T-helper 2 cell treated with Interferon-gamma antibody and Interleukin-4, amounts not matched to agents 100 ng/mL and 5 ng/mL, for 36 hours (primary cell): ENCODE data around the gene PNMT. TPM values are rescaled to one million over a fixed set of nuclear protein-coding genes. Genes with fewer than 3 reads are reported as not detected.
"Not testable (repeated sequence)": the region's sequence is repeated elsewhere in the genome, so short reads cannot be mapped to it uniquely, and the experiment has no call there.

ENCODE experiments used
- intact Hi-C: fragments of 100-400 bp; cut with micrococcal nuclease; formaldehyde crosslinking; loops from one replicate; pipeline ENCODE4 v1.15.1; 2023
- total RNA-seq: library from RNA; stranded (reverse); gene quantifications from 2 replicates; pipeline ENCODE4 v1.2.3, GENCODE V29; 2022

Gene PNMT
- total RNA-seq, 1 donor from 2014 or later = not detected

- intact Hi-C loops = no loop called here
These were observed 36.7 kb downstream of the PNMT start for GRCh38 chr17:39704821-39705551.

- intact Hi-C loops = no loop called here
These were observed 37.6 kb downstream of the PNMT start for GRCh38 chr17:39705786-39706348.

- intact Hi-C loops = no loop called here
These were observed 38.1 kb downstream of the PNMT start for GRCh38 chr17:39706383-39706782.

GRCh38 chr17:39706921-39707337 is 38.7 kb downstream of the PNMT start:
- intact Hi-C loops = no loop called here

GRCh38 chr17:39709319-39709997 is 41.2 kb downstream of the PNMT start:
- intact Hi-C loops = no loop called here

GRCh38 chr17:39709998-39710964 is 42.0 kb downstream of the PNMT start:
- intact Hi-C loops = no loop called here

GRCh38 chr17:39711071-39711470 is 42.8 kb downstream of the PNMT start:
- intact Hi-C loops = not testable (repeated sequence)

GRCh38 chr17:39711851-39712250 is 43.6 kb downstream of the PNMT start:
- intact Hi-C loops = no loop called here

- intact Hi-C loops = no loop called here
These were observed 46.0 kb downstream of the PNMT start for GRCh38 chr17:39714234-39714633.

- intact Hi-C loops = no loop called here
These were observed 47.3 kb downstream of the PNMT start for GRCh38 chr17:39715375-39716072.

GRCh38 chr17:39716073-39716818 is 48.0 kb downstream of the PNMT start:
- intact Hi-C loops = no loop called here

- intact Hi-C loops = no loop called here
These were observed 48.8 kb downstream of the PNMT start for GRCh38 chr17:39716879-39717536.

GRCh38 chr17:39717660-39718059 is 49.4 kb downstream of the PNMT start:
- intact Hi-C loops = no loop called here

GRCh38 chr17:39719563-39720355 is 51.5 kb downstream of the PNMT start:
- intact Hi-C loops = no loop called here

Other genes starting within 250 kb of the PNMT start
- gene MED1, start 217.2 kb upstream of the PNMT start, total RNA-seq = 57.6 and 60.4 TPM in 2 replicates
- 89.9 and 92.3 TPM in 2 replicates for gene CDK12, start 207.0 kb upstream of the PNMT start, total RNA-seq
- gene NEUROD2, start 60.5 kb upstream of the PNMT start, total RNA-seq = not detected in 2 replicates
- not detected in 2 replicates for gene PPP1R1B, start 41.5 kb upstream of the PNMT start, total RNA-seq
- gene STARD3, start 31.3 kb upstream of the PNMT start, total RNA-seq = 59.3 and 64.4 TPM in 2 replicates
- 1.7 and 1.9 TPM in 2 replicates for gene TCAP, start 3.1 kb upstream of the PNMT start, total RNA-seq
- 21.6 and 25.5 TPM in 2 replicates for gene PGAP3, start 19.6 kb downstream of the PNMT start, total RNA-seq
- gene ERBB2, start 31.6 kb downstream of the PNMT start, total RNA-seq = 4.4 TPM in 2 replicates
- 43.3 and 45.2 TPM in 2 replicates for gene MIEN1, start 62.1 kb downstream of the PNMT start, total RNA-seq
- gene GRB7, start 69.5 kb downstream of the PNMT start, total RNA-seq = 0.16 and 0.41 TPM in 2 replicates
- 23.1 and 27.0 TPM in 2 replicates for gene IKZF3, start 195.9 kb downstream of the PNMT start, total RNA-seq
- gene ZPBP2, start 199.7 kb downstream of the PNMT start, total RNA-seq = not detected in 2 replicates